NT2/D1 (cell line): ENCODE results near the gene DIAPH3.

Experiments
- SUZ12 ChIP-seq: IDR thresholded peaks from 2 replicates; pipeline ENCODE4 v1.6.1; 2011; ENCODE audit not compliant: insufficient read length, insufficient read depth; ENCODE audit errors: extremely low read depth
- YY1 ChIP-seq: IDR thresholded peaks from 2 replicates; pipeline ENCODE4 v1.6.1; 2011; ENCODE audit not compliant: insufficient read length, insufficient read depth

DNA sequence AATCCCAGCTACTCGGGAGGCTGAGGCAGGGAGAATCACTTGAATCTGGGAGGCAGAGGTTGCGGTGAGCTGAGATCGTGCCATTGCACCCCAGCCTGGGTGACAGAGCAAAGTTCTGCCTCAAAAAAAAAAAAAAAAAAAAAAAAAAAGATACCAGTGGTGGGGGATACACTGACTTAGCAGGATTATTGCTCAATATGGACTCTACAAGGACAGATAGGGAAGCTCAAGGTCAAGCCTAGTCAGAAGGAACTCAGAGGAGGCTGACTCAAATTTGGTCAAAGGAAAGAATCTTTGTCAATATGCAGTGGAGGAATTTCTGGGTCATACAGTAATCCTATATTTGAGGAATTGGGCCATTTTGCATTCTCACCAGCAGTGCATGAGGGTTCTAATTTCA, 6.7 kb upstream of the DIAPH3 start:
- TF ChIP-seq SUZ12 = no peak
- TF ChIP-seq YY1 = no peak
